GM19372 (cell line): ENCODE results near the gene PADI3.

Experiments used
- ATAC-seq: cut with Tn5 transposase; IDR thresholded peaks from one replicate; pipeline ENCODE4 v1.9.1; 2021; ENCODE audit warnings: mild to moderate bottlenecking, low read depth, moderate library complexity; ENCODE audit not compliant: unreplicated experiment

PADI3 gene, protein sequence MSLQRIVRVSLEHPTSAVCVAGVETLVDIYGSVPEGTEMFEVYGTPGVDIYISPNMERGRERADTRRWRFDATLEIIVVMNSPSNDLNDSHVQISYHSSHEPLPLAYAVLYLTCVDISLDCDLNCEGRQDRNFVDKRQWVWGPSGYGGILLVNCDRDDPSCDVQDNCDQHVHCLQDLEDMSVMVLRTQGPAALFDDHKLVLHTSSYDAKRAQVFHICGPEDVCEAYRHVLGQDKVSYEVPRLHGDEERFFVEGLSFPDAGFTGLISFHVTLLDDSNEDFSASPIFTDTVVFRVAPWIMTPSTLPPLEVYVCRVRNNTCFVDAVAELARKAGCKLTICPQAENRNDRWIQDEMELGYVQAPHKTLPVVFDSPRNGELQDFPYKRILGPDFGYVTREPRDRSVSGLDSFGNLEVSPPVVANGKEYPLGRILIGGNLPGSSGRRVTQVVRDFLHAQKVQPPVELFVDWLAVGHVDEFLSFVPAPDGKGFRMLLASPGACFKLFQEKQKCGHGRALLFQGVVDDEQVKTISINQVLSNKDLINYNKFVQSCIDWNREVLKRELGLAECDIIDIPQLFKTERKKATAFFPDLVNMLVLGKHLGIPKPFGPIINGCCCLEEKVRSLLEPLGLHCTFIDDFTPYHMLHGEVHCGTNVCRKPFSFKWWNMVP

GRCh38 chr1:17248781-17249180, at the start of gene PADI3:
Gene PADI3, plus strand, starts transcription at chr1:17249098. Its CDS starts 40 bp downstream, at chr1:17249138.
- no peak for ATAC-seq

- no peak for ATAC-seq
Observed at GRCh38 chr1:17199267-17200044, 49.4 kb upstream of the PADI3 start.

DNA sequence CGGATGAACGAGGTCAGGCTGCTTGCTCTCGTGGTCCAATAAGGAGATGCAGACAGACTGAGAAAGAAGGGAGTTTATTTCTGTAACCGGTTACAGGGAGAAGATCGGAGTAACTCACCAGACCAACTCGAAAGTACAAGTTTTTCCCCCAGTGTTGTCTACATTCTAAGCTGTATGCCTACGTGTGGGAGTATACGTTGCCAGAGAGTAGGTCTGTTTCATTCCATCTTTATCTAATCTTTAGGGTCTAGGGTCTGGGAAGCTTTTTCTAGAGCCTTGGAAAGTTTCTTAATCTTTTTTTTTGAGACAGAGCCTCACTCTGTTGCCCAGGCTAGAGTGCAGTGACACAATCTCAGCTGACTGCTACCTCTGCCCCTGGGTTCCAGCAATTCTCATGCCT, 48.7 kb upstream of the PADI3 start:
- no peak for ATAC-seq

- ATAC-seq, result no peak
Observed at GRCh38 chr1:17200756-17201155, 48.1 kb upstream of the PADI3 start.

GRCh38 chr1:17201201-17202021, 47.5 kb upstream of the PADI3 start:
- ATAC-seq, result no peak

DNA sequence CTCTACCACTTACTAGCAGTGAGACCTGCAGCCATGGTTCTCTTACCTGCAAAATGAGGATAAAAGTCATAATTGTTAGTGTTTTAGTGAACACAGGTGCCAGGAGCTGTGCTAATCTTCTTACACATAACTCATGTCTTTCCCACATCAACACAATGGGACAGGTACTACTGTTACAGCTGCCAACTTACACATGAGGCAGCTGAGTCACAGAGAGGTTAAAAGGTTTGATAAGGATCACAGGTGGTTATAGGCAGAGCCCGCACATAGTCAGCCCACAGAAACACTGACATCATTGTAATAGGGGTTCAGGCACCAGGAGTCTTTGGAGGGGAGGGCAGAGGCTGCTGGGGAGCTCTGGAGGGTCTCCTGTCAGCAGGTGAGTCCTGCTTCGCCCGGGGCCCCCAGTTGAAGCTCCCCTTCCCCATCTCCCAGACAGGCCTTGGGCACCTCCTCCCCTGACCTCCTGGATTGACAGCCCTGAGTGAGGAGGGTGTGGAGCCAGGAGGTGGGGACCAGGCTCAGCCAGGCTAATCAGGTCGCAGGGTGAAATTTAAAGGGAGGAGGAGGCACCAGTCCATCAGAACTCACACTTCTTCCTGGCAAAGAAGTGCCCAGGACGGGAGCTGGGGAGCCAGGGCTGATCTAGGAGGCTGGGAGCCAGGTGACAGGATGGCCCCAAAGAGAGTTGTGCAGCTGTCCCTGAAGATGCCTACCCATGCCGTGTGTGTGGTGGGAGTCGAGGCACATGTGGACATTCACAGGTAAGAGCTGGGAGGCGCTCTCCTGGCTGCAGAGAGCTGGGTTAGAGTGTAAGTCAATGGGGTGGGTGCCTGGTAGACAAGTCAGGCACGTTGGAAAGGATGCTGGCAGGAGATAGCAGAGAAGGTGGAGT, 44.1 kb upstream of the PADI3 start, which contains the start of gene PADI1:
Gene PADI1, plus strand, starts transcription at position 583 of the 895 bp plus-strand sequence. Its CDS starts 90 bp downstream, at position 673.
- no peak for ATAC-seq

- no peak for ATAC-seq
Observed at GRCh38 chr1:17205652-17206051, 43.2 kb upstream of the PADI3 start.

DNA sequence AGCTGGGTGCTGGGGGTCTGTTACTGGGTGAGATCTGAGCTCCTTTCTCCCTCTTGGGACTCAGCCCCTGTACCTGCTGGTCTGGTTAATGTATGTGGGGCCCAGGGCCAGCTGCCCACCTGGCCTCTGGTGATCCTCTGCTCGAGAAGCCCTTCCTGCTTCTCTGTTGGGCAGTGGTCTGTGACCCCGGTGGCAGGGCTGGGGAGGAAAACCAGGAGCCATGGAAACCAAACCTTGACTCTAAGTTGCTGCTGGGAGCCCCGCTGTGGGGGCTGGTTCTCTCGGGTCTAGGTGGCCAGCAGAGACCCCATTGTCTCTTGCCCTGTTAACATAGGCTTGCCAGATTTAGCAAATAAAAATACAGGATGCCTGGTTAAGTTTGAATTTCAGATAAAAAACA, 42.7 kb upstream of the PADI3 start:
- ATAC-seq, result no peak

- no peak for ATAC-seq
Observed at GRCh38 chr1:17207046-17207445, 41.9 kb upstream of the PADI3 start.

- ATAC-seq, result no peak
Observed at GRCh38 chr1:17207540-17207939, 41.4 kb upstream of the PADI3 start.

DNA sequence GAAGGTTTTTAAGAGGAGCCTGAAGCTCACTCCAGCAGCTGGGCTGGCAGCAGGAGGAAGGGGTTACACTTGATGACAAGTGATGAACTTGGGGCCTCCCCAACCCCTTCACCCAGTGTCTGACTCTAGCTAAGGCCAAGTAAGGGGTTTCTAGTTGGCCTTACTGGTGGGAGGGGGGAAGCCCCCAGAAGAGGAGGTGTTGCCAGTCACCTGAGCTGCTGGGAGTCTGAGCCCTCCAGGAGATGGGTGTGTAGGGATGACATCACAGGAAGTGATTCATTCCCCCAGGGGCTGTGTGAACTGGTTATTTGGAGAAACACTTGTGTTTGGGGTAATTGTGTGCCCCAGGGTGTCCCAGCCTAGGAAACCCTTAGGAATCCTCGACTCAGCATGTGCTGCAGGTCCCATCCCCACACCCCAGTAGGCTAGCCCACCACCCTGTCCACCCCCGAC, 40.9 kb upstream of the PADI3 start:
- no peak for ATAC-seq

GRCh38 chr1:17208546-17208945, 40.4 kb upstream of the PADI3 start:
- no peak for ATAC-seq

DNA sequence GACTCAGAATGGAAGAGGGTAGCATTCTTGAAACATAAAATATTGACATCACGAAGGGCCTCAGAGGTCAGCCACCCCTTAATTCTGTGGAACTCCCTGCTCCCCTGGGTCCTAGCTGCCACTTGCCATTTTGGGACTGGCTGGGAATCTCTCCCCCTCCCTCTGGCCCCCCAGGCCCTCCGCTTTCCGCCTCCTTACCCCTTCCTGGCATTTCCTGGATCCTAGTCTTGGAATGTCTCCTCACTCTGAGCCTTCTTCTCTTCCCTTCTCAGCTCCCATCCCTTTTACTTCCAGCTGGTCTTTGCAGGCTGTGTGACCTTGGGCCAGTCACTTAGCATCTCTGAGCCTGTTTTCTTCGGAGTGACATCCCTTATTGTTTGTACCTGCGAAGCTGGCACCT, 39.5 kb upstream of the PADI3 start:
- ATAC-seq, result no peak

GRCh38 chr1:17210176-17210575, 38.7 kb upstream of the PADI3 start:
- no peak for ATAC-seq

DNA sequence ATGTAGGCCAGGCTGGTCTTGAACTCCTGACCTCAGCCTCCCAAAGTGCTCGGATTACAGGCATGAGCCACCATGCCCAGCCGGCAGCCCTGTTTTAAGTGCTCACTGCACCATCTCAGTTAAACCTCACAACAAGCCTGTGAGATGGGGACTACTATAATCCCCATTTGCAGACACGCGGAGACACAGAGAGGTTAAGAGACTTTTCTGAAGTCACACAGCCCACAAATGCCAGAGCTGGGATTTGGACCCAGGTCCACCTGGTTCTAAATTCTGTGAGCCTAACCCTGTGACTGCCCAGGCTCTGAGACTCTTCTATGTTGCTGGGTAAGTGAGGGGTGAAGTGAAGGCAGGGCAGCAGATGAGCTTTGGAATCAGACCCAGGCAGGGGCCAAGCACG, 37.5 kb upstream of the PADI3 start:
- no peak for ATAC-seq

DNA sequence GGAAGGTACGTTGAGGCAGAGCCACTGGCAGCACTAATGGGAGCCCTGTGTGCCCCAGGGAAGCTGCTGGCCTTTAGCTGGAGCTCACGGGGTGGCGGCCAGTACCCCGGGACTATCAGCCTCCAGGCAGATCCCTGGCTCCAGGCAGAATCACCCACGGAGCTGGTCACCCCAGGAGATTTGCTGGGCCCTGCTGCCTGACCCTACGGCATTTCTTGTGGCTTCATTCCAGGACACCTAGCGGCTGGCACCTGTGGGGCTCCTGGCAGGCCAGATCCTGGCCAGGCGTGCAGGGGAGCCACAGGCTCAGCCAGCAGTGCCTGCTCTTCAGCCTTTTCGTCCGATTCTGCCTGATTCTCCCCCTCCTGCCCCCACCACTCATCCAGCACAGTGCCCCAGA, 36.9 kb upstream of the PADI3 start:
- no peak for ATAC-seq

- no peak for ATAC-seq
Observed at GRCh38 chr1:17212487-17213121, 36.3 kb upstream of the PADI3 start.

DNA sequence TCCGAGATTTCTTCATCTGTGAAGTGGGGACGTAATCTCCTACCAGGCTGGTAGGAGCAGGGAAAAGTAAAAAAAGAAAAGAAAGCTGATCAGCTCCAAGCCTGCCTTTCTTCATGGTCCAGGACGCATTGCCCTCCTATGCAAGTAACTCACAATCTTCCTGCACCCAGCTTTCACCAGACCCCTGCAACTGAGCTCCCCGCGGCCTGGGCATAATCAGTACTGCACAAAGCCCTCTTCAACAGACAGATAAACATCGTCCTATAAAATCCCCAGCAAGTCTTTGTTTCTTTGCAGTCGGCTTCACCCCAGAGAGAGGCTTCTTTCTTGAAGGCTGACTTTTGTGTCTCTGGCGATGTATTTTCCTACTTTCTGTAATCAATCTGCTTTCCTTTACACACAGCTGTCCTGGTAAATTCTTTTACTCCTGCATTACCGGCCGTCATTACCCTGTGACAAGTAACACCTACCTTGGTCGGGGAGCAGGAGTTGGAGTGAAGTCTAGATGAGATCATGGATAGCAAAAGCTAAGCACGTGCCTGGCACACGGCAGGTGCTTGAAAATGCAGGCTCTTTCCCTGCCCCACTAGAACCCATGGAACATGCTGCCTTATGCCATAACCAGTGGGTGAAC, 35.6 kb upstream of the PADI3 start:
- ATAC-seq, result no peak
